ENCODE results near the gene CENPX.

The CENPX gene

GRCh38 chr17:82053556-82054263 is 31.0 kb upstream of the CENPX start:
- no peak for TF ChIP-seq CTCF (IDR thresholded peaks at IDR 0.05; ENCODE audit: low read depth, low read length)

GRCh38 chr17:82053130-82053529 is 30.5 kb upstream of the CENPX start:
- TF ChIP-seq CTCF (IDR thresholded peaks at IDR 0.05; ENCODE audit: low read depth, low read length) = no peak
- DNase-seq (ENCODE audit: extremely low read depth, low read depth) = no peak

More at GRCh38 chr17:82053556-82054263, 31.0 kb upstream of the CENPX start:
- DNase-seq (ENCODE audit: extremely low read depth, low read depth) = no peak

- no peak for DNase-seq (ENCODE audit: extremely low read depth, low read depth)
- TF ChIP-seq CTCF (IDR thresholded peaks at IDR 0.05; ENCODE audit: low read depth, low read length) = no peak
These were observed 30.0 kb upstream of the CENPX start for GRCh38 chr17:82052638-82053059.

GRCh38 chr17:82051776-82052637 is 29.3 kb upstream of the CENPX start, which contains the start of the genes GPS1 and RFNG:
TSS of gene GPS1 (plus strand) at chr17:82051898. CDS start at chr17:82051932, 34 bp downstream.
TSS of gene RFNG (minus strand) at chr17:82051811. CDS start at chr17:82051766, 45 bp downstream.
- DNase-seq (ENCODE audit: extremely low read depth, low read depth) = no peak
- no peak for TF ChIP-seq CTCF (IDR thresholded peaks at IDR 0.05; ENCODE audit: low read depth, low read length)

- no peak for TF ChIP-seq CTCF (IDR thresholded peaks at IDR 0.05; ENCODE audit: low read depth, low read length)
- no peak for DNase-seq (ENCODE audit: extremely low read depth, low read depth)
These were observed 28.3 kb upstream of the CENPX start for GRCh38 chr17:82050761-82051641.

- no peak for TF ChIP-seq CTCF (IDR thresholded peaks at IDR 0.05; ENCODE audit: low read depth, low read length)
- DNase-seq (ENCODE audit: extremely low read depth, low read depth) = no peak
These were observed 27.6 kb upstream of the CENPX start for GRCh38 chr17:82050152-82050760.

Measured in AG09319 (cell line).